ENCODE data around the gene UMOD.

UMOD gene

DNA sequence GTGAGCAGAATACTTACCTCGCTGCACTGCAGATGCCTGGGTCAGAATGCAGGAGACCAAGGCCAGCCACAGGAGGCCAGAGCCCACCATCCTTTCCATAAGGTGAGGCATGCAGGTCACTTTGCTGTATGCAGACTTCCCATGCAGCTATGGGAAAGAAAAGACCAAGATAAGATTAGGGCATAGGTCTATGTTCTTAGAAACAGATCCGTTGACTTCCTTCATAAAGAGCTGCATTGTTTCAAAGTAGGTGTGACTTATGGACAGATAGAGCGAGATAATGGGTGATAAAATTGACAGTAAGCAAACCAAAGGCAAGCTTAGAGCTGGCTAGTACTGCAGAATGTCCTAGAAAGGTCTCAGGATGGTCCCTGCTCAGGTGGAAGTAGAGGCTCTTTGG is 26.2 kb downstream of the UMOD start:
- H3K4me3 ChIP-seq (replicated peaks; ENCODE audit: insufficient read depth, low read length), result no peak overlapping the region
- H3K27me3 ChIP-seq (ENCODE audit: insufficient read depth, poor library complexity, severe bottlenecking), result peaks cover 2% of the 10 kb centered on the region
- H3K27ac ChIP-seq (replicated peaks), result no peak overlapping the region
- TF ChIP-seq, protein P1, sequence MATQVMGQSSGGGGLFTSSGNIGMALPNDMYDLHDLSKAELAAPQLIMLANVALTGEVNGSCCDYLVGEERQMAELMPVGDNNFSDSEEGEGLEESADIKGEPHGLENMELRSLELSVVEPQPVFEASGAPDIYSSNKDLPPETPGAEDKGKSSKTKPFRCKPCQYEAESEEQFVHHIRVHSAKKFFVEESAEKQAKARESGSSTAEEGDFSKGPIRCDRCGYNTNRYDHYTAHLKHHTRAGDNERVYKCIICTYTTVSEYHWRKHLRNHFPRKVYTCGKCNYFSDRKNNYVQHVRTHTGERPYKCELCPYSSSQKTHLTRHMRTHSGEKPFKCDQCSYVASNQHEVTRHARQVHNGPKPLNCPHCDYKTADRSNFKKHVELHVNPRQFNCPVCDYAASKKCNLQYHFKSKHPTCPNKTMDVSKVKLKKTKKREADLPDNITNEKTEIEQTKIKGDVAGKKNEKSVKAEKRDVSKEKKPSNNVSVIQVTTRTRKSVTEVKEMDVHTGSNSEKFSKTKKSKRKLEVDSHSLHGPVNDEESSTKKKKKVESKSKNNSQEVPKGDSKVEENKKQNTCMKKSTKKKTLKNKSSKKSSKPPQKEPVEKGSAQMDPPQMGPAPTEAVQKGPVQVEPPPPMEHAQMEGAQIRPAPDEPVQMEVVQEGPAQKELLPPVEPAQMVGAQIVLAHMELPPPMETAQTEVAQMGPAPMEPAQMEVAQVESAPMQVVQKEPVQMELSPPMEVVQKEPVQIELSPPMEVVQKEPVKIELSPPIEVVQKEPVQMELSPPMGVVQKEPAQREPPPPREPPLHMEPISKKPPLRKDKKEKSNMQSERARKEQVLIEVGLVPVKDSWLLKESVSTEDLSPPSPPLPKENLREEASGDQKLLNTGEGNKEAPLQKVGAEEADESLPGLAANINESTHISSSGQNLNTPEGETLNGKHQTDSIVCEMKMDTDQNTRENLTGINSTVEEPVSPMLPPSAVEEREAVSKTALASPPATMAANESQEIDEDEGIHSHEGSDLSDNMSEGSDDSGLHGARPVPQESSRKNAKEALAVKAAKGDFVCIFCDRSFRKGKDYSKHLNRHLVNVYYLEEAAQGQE (IDR thresholded peaks at IDR 0.05; ENCODE audit: insufficient replicate concordance, low read depth), result no peak
- TF ChIP-seq CTCF (IDR thresholded peaks at IDR 0.05; ENCODE audit: insufficient read depth, low read length), result no peak
- no peak for TF ChIP-seq POLR2AphosphoS5 (IDR thresholded peaks at IDR 0.05; ENCODE audit: low read depth)
- no peak for TF ChIP-seq GABPA (IDR thresholded peaks at IDR 0.05; ENCODE audit: low read depth)
- no peak for TF ChIP-seq SPI1 (IDR thresholded peaks at IDR 0.05; ENCODE audit: borderline replicate concordance, low read depth)
- DNase-seq (ENCODE audit: low read depth in 1 of 2, low spot score in 1 of 2), result no peak

- no peak overlapping the region for H3K27ac ChIP-seq (replicated peaks)
- H3K27me3 ChIP-seq (ENCODE audit: insufficient read depth, poor library complexity, severe bottlenecking), result peaks cover 2% of the 10 kb centered on the region
- H3K4me3 ChIP-seq (replicated peaks; ENCODE audit: insufficient read depth, low read length), result no peak overlapping the region
- DNase-seq (ENCODE audit: low read depth in 1 of 2, low spot score in 1 of 2), result no peak
- TF ChIP-seq GABPA (IDR thresholded peaks at IDR 0.05; ENCODE audit: low read depth) (no peak), SPI1 (IDR thresholded peaks at IDR 0.05; ENCODE audit: borderline replicate concordance, low read depth) (no peak), POLR2AphosphoS5 (IDR thresholded peaks at IDR 0.05; ENCODE audit: low read depth) (no peak), CTCF (IDR thresholded peaks at IDR 0.05; ENCODE audit: insufficient read depth, low read length) (no peak)
- TF ChIP-seq, protein P1 (IDR thresholded peaks at IDR 0.05; ENCODE audit: insufficient replicate concordance, low read depth), result no peak
These were observed 27.5 kb downstream of the UMOD start for GRCh38 chr16:20325005-20325404.

DNA sequence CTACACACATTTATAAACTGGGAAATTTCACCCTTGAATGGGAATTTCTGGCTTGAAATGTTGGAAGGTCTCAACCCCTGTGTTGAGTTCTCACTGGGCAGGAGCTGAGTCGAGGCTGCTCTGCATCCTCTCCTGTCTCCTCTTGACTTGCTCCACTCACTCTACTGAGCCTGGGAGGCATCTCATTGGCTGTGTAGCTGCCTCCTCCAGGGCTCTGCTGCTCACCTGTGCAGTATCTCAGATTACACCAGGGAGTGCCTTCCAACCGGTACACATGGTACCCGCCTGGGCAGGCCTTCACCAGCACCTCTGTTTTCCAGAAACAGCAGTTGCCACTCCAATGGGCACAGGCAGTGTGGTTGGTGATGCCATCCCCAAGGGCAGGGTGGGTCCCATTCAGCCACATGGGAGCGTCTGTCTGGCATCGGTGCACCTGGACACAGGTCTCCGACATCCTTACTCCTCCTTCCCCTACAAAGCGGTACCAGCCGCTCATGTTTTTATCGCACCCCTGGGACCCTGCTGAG is 28.9 kb downstream of the UMOD start:
- Histone ChIP-seq H3K27ac (replicated peaks) (no peak overlapping the region), H3K4me3 (replicated peaks; ENCODE audit: insufficient read depth, low read length) (no peak overlapping the region), H3K27me3 (ENCODE audit: insufficient read depth, poor library complexity, severe bottlenecking) (peaks cover 2% of the 10 kb centered on the region)
- no peak for TF ChIP-seq GABPA (IDR thresholded peaks at IDR 0.05; ENCODE audit: low read depth)
- TF ChIP-seq CTCF (IDR thresholded peaks at IDR 0.05; ENCODE audit: insufficient read depth, low read length), result no peak
- TF ChIP-seq, protein P1 (IDR thresholded peaks at IDR 0.05; ENCODE audit: insufficient replicate concordance, low read depth), result no peak
- no peak for TF ChIP-seq SPI1 (IDR thresholded peaks at IDR 0.05; ENCODE audit: borderline replicate concordance, low read depth)
- no peak for TF ChIP-seq POLR2AphosphoS5 (IDR thresholded peaks at IDR 0.05; ENCODE audit: low read depth)
- no peak for DNase-seq (ENCODE audit: low read depth in 1 of 2, low spot score in 1 of 2)

Measured in HL-60 (cell line).